ENCODE data around the gene PUM2. TPM values are rescaled to one million over a fixed set of nuclear protein-coding genes. Genes with fewer than 3 reads are reported as not detected.

Gene PUM2
- total and polyA plus RNA-seq, 2 of the 13 experiments (the other 11 are each of a cell fraction or from before 2014, with no cell fraction given), result 69.6 to 69.8 TPM

DNA sequence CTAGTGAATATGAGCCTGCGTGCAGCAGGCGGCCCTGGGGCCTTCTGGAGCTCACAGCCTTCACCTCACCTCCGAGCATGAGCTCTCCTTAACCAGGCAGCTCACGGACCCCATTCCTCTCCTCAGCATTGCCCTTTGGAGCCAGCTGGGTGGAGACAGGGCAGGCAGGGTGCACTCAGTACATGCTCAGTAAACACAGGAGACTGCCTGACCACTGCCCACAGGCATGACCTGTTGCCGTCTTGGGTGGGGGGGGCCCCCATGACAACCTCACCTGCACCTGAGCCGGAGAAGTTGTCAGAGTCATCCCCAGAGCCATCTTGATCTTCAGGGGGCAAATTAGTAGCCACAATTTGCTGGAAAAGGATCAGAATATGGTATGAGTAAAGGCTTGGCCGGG, 145.6 kb downstream of the PUM2 start (continued):
- TF ChIP-seq MTA1 (CRISPR knock-in tag; IDR thresholded peaks at IDR 0.05; ENCODE audit: borderline replicate concordance) (peak; percentile 47; the same call in 1 of the 2 replicates), NFYC (CRISPR knock-in tag; IDR thresholded peaks at IDR 0.05) (no peak), ZNF468 (CRISPR knock-in tag; IDR thresholded peaks at IDR 0.05) (no peak)
- TF ChIP-seq, protein P1, sequence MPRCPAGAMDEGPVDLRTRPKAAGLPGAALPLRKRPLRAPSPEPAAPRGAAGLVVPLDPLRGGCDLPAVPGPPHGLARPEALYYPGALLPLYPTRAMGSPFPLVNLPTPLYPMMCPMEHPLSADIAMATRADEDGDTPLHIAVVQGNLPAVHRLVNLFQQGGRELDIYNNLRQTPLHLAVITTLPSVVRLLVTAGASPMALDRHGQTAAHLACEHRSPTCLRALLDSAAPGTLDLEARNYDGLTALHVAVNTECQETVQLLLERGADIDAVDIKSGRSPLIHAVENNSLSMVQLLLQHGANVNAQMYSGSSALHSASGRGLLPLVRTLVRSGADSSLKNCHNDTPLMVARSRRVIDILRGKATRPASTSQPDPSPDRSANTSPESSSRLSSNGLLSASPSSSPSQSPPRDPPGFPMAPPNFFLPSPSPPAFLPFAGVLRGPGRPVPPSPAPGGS (CRISPR knock-in tag; IDR thresholded peaks at IDR 0.05), result no peak

DNA sequence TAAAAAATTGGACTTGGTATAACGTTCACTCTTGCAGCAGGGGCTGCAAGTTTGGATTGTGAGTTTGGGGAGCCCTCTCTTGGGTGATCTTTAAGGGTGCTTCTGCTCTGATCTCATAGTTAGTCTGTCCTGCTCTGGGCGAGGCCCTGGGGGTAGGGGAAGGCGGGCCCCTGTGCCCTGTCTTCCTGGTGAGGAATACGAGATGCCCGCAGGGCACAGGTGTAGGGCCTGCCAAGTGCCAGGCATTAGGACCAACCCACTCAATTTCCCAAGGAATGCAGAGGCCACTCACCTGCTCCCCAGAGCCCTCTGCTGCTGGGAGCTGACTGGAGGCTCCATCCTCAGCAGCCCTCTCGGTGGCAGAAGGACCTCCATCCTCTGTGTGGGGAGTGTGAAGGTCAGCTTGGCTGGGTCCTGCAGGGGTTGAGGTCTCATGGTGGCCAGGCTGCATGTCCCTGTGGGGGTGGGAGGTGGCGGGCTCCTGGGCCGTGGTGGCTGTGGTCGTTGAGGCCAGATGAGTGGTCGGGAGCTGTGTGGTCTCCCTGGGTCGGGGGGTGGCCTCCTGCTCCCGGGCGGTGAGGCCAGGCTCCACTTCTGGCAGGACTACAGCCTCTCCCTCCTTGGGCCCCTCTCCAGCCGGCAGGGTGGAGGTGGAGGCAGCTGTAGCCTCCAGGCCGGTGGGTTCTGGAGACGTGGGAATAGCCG, 147.0 kb downstream of the PUM2 start:
- FAIRE-seq (no peak), DNase-seq (ENCODE audit: low spot score) (no peak), ATAC-seq (no peak)
- H3K9ac ChIP-seq (ENCODE audit: insufficient read depth, low read depth, low read length), result no peak overlapping the region
- CTCF ChIA-PET (ENCODE audit: low intra/inter-chr PET ratio, low total read pairs), result no interaction called here
- peaks cover 16% of the 10 kb centered on the region for H3K79me2 ChIP-seq (ENCODE audit: insufficient read depth, low read length)
- TF ChIP-seq ZNF282 (IDR thresholded peaks at IDR 0.05; ENCODE audit: partially characterized antibody) (no peak), AGO2 (optimal IDR thresholded peaks at IDR 0.05; ENCODE audit: low read depth, low read length) (peak; percentile 17)
- intact Hi-C loops (cut with micrococcal nuclease; ENCODE audit: unreplicated experiment), result no loop called here
- H3K27me3 ChIP-seq (ENCODE audit: control insufficient read depth in 1 of 2, insufficient read depth in 2 of 2, low read length in 2 of 2), result no peaks in the 10 kb centered on the region
- H3K36me3 ChIP-seq (replicated peaks in 1 of 2; ENCODE audit: control insufficient read depth in 1 of 2, insufficient read depth in 2 of 2, low read length in 2 of 2), result peaks cover 22 to 34% of the 10 kb centered on the region in 2 experiments
- peaks cover 48% of the 10 kb centered on the region for H3K4me1 ChIP-seq (ENCODE audit: insufficient read depth, low read length)
- H3K9me3 ChIP-seq (ENCODE audit: low read length), result no peaks in the 10 kb centered on the region
- H2AFZ ChIP-seq (ENCODE audit: low read length), result no peak overlapping the region
- H3K27ac ChIP-seq (ENCODE audit: extremely low read length, insufficient read depth, low read length), result no peak overlapping the region
- H3K4me2 ChIP-seq (ENCODE audit: low read depth, low read length), result no peak overlapping the region
- in situ Hi-C loops (cut with HindIII; ENCODE audit: extremely low pct_ligation_motif_present, low pct_unique_long_range_greater_than_20kb), result no loop called here
- H4K20me1 ChIP-seq (ENCODE audit: insufficient read depth, low read length), result no peaks in the 10 kb centered on the region
- POLR2A ChIA-PET, result interaction anchor here (0.7 to 5.5 kb wide), 4 partner anchors 9 to 68 kb away, joined by 3 to 94 read pairs (median 5); partner anchors contain the start of gene SDC1
- no peak overlapping the region for H3K4me3 ChIP-seq (replicated peaks in 1 of 3; ENCODE audit: insufficient read depth in 1 of 3, low read depth in 2 of 3, low read length in 3 of 3)
- no TSS peak for BruUV-seq (replicated peaks)
- 94% methylated on average over 11 of the region's 17 CpGs for WGBS (ENCODE audit: low lambda C conversion rate)
